ENCODE data around the gene SPATA31D4.
"Not testable (repeated sequence)": the region's sequence is repeated elsewhere in the genome, so short reads cannot be mapped to it uniquely, and the experiment has no call there.

SPATA31D4 gene

GRCh38 chr9:81928305-81928704, at the start of gene SPATA31D4:
Gene SPATA31D4 (plus strand): TSS chr9:81928428. CDS start chr9:81928514, 86 bp downstream.
- DNase-seq, result not testable (repeated sequence)

DNA sequence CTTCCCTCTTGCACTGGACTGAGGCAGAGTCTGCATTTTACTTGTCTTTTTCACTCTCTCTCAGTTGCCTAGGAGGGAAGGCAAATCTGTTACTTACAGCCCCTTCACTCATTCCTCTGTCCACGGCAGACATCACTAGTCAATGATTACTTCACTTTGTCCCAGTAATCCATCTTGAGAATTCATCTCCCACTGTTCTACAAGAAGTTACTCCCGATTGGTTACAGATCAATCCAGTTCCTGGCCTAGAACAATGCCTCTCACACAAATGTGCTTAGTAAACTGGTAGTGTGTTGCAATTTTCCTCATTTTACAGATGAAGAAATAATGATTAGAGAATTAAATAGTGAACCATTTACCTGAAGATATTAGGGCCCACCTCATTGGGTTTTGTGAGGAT, 49.7 kb upstream of the SPATA31D4 start:
- DNase-seq, result no peak

- no peak for DNase-seq
These were observed 48.7 kb upstream of the SPATA31D4 start for GRCh38 chr9:81879501-81879916.

DNA sequence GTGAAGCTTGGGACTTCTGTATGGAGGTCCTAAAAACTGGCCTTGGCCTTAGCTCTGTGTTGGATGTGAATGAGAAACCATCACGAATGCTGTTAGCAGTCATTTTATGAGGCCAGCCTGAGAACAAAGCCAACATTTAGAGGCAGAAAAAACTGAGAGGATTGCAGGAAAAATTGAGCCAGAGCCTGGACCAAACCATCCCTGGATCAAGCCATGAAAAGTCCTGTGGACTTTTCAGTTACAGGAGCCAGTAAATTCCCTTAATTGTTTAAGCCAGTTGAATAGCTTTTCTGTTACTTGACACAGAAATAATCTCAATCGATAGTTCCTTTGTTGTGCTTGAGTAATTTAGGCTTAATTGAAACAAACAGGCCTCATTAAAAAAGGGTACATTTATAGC, 42.6 kb upstream of the SPATA31D4 start:
- DNase-seq, result no peak

GRCh38 chr9:81886665-81887064, 41.6 kb upstream of the SPATA31D4 start:
- no peak for DNase-seq

DNA sequence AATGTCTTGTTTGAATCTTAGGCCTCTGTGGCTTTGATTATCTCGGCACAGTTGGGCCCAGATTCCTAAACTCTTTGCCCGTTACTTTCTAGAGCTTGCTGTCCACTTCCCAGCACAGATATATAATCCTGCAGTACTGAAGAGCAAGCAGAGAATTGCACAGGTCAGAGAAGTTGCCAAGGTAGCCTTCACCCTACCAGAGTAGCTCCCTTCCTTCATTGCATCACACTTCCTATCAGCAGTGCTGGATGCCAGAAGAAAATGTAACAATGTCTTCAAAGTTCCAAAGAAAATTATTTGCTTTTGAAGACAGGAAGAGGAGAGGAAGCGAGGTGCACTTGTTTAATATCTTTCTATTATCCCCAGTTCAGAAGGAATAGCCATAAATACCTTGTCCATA, 38.1 kb upstream of the SPATA31D4 start:
- DNase-seq, result no peak

DNA sequence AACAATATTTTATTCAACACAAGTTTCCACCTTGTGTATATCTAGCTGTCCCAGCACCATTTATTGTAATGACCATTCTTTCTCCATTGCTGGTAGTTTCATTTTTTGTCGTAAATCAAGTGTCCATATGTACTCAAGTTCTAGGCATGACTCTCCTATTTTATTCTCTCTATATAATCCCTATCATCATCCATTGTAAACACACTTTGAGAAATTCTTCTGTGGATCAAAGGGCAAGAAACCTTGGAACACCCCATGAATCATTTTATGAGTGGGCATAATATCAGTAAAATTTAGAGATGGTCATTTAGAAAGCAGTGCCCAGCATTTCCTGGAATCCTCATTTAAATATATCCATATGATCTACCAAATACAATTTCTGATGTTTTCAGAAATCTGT, 35.8 kb upstream of the SPATA31D4 start:
- no peak for DNase-seq

- no peak for DNase-seq
These were observed 34.3 kb upstream of the SPATA31D4 start for GRCh38 chr9:81893929-81894328.

DNA sequence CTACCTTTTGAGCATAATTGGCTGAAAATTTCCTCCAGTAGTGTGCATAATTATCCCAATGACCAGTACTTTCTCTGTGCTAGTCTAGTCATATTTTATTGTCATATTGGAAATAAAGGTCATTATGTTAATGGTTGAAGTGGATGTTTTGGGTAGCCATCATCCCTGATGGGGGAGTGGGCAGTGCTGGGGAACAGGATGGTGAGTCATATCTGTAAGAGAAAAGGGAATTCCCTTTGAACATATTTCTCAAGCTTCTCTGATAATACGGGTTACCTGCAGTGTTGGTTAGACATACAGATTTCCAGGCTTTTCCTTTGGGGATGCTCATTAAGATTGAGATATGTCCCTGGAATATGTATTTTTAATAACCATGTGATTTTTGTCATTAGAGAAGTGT, 33.3 kb upstream of the SPATA31D4 start:
- no peak for DNase-seq

- no peak for DNase-seq
These were observed 32.2 kb upstream of the SPATA31D4 start for GRCh38 chr9:81896070-81896469.

- DNase-seq, result no peak
These were observed 29.4 kb upstream of the SPATA31D4 start for GRCh38 chr9:81898851-81899250.

DNA sequence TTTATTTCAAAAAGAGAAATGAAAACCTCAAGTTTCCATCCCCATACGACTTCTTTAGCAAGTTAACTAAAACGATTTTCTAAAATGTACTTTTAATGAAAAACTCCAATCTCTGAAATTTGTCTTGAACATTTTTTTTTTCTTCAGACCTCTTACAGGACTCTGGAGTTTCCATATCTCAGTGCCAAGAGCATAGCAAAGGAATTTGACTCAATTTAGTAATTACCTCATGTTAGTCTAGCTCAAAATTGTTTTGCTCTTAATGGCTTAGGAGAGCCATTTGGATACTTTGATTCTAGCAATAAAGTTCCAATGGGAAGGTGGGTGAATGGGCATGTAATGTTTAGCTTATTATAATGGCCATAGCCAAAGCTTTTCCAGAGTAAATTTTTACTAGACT, 26.0 kb upstream of the SPATA31D4 start:
- no peak for DNase-seq

DNA sequence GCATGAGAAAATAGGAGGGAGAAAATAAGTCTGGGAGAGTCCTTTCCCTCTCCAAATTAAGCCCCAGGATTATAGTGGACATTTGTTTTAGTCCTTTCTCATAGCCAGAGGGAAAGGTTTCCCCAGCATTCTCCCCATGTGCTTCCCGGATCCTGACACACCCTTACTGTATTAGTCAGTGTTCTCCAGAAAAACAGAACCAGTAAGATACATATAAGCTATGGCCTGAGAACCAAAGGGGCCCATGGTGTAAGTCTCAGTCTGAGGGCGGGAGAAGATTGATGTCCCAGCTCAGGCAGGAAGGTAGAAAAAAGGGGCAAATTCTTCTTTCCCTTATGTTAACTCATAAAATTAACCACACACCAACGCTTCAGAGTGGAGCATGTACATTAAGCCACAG, 25.6 kb upstream of the SPATA31D4 start:
- DNase-seq, result no peak

GRCh38 chr9:81906671-81907070, 21.6 kb upstream of the SPATA31D4 start:
- no peak for DNase-seq

DNA sequence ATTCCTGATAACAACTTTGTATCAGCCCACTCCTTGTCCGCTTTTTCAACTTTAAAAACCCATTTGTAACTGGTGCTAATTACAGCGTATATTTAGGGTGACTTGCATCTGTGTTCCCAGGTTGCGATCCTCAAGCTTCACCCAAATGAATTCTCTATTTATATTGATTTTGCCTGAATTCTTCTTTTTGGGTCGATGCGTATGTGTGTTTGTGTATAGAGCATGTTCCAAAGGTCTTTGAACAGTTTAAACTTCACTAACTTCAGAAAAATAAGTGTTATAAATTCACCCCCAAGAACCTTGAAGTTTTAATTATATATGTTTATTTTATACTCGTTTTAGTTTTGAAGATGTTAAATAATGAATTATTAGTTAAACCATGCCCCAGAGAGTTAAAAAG, 16.1 kb upstream of the SPATA31D4 start:
- no peak for DNase-seq

DNA sequence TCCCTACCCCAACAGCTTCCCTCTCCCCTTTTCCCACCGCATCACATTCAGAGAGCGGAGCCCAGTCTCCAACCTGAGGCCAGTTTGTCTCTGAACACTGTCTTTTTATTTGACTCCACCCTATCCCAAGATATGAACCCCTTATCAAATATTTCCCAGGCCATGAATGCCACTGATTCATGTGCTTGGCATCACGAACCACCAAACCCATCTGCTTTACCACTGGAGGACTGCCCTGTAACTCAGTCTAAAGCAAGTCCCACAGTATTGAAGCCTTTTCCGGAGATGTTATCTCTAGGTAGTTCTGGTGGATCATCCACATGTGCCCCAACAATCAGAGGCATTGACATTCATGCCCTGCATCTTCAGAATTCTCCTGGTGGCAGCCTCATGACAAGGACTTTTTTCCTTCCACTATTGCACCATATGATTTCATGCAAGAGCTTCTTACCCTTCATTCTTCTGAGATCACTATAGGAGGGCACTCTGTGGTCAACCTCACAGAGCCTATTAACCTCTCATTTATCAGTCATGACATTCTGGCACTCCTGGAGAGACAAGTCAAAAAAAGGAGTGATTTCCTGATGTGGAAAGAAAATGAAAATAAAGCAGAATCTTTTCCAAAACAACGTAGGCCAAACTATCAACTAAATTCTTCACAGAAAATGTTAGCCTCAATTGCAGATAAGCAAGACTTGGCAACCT, 12.3 kb upstream of the SPATA31D4 start:
- no peak for DNase-seq

GRCh38 chr9:81918507-81918906, 9.7 kb upstream of the SPATA31D4 start:
- DNase-seq, result not testable (repeated sequence)

- not testable (repeated sequence) for DNase-seq
These were observed 1.9 kb downstream of the SPATA31D4 start for GRCh38 chr9:81930147-81930546.

DNA sequence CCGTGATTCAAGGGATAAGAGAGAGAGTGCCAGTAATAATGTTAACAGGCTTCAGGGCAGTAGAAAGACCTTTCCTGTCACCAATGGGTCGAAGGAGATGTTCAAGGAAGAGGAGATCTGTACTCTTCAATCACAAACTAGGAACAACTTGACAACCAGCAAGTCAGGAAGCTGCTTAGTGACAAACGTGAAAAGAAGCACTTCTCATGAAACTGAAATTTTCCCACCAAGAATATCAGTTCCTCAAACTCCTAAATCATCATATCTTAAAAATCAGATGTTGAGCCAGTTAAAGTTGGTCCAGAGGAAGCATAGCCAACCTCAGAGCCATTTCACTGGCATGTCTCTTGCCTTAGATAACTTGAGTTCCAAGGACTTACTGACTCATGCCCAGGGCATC, 5.3 kb downstream of the SPATA31D4 start:
- not testable (repeated sequence) for DNase-seq

DNA sequence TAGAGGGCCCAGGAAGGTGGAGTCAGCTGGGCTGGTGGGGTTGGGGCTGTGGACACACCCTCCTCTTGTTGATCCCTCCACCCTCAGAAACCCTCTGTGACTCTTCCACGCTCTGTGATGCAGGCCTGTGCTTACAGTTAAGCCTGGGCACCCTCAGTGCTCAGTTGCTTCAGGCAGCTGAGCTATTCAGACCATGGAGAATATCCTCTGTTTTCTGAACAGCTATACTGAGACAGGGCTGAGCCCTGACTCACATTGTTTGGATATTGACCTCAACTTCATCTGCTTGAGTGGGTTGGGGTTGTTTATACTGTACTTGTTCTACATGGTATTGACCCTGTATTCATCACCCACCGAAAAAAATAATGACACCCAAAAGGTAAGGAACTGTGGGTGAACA, 15.2 kb downstream of the SPATA31D4 start, which contains the start of gene SPATA31D3:
TSS of gene SPATA31D3 (plus strand) at position 108 of the 400 bp plus-strand sequence. CDS start at position 194, 86 bp downstream.
- not testable (repeated sequence) for DNase-seq

GRCh38 chr9:81948650-81949049, 20.4 kb downstream of the SPATA31D4 start:
- not testable (repeated sequence) for DNase-seq

DNA sequence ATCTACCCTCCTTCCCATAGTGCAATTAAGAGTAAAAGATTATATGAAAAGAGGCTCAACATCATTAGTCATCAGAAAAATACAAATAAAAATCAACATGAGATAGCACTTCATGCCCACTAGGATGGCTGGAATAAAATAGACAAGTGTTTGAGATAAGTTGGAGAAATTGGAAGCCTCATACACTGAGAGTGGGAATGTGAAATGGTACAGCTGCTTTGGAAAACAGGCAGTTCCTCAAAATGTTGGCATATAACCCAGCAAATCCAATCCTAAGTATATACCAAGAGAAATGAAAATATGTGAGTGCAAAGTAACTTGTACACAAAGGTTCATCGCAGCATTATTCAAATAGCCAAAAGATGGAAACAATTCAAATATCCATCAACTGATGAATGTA, 24.9 kb downstream of the SPATA31D4 start:
- DNase-seq, result no peak

DNA sequence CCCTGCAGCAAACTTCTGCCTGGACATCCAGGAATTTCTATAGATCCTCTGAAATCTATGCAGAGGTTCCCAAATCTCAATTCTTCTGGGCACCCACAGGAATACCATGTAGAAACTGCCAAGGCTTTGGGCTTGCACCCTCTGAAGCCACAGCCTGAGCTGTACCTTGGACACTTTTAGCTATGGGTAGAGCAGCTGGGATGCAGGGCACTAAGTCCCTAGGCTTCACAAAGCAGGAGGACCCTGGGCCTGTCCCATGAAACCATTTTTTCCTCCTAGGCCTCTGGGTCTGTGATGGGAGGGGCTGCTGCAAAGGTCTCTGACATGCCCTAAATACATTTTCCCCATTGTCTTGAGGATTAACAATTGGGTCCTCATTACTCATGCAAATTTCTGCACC, 27.4 kb downstream of the SPATA31D4 start:
- DNase-seq, result no peak

DNA sequence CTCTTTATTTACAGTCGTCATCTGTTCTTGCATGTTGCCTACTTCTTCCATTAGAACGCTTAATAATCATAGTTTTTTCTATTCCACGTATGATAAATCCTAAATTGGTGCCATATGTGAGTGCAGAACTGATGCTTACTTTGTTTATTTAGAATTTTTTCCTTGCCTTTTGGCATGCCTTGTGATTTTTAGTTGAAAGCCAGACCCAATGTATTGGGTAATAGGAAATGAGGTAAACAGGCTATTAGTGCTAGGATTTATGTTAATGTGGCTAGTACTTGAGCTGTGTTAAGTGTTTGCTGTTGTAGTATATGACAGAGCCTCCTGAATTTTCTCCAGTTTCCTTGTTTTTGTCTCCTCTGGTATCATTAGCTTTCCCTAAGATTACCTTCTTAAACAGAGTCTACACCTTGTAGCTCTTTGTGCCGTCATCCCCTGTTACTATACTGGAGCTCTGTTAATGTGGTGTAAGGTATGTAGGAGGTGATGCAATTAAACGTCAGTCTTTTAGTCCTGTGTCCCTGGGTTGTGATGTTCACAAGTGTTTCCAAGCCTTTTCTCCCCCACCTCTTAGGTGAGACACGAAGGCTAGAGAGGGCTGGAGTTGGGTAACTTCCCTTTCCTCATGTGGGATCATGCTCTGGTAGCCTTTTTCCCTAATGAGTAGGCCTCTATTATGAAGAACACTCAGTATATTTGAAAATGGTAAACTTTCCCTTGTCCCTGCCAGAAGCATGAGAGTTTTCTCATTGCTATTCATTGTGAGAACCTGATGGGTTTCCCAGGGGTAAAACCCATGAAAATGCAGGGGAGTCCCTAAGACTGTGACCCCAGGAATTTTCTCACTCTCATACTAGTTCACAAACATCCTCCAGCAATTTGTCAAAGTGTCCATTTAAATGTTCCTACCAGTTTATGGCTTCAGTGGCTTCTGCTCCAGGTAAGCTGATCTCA, 36.3 kb downstream of the SPATA31D4 start:
- DNase-seq, result no peak
